Stimulated activated CD8-positive, alpha-beta memory T cell treated with anti-CD3 and anti-CD28 coated beads, Interleukin-4, amount 100 ng/mL, for 24 hours (primary cell): ENCODE results near the gene HS3ST3A1.
A peak's percentile ranks its signal among the peaks of the same experiment; 100 is the strongest.

ENCODE experiments used
- DNase-seq: peaks from one replicate; pipeline ENCODE4 v3.0.0-alpha.2; 2020; ENCODE audit warnings: low read depth

HS3ST3A1 gene

GRCh38 chr17:13598353-13599167 lies 3.2 kb downstream of the HS3ST3A1 start:
- DNase-seq, result no peak

GRCh38 chr17:13597723-13598347 lies 3.9 kb downstream of the HS3ST3A1 start:
- DNase-seq, result no peak

GRCh38 chr17:13596241-13596923 lies 5.3 kb downstream of the HS3ST3A1 start:
- DNase-seq, result no peak

- DNase-seq, result no peak
Measured at GRCh38 chr17:13595599-13595899, 6.2 kb downstream of the HS3ST3A1 start.

GRCh38 chr17:13594762-13595598 lies 6.7 kb downstream of the HS3ST3A1 start:
- peak; percentile 72 for DNase-seq

- DNase-seq, result no peak
Measured at GRCh38 chr17:13594310-13594709, 7.4 kb downstream of the HS3ST3A1 start.

- DNase-seq, result no peak
Measured at GRCh38 chr17:13593757-13594156, 8.0 kb downstream of the HS3ST3A1 start.

- no peak for DNase-seq
Measured at GRCh38 chr17:13593021-13593751, 8.5 kb downstream of the HS3ST3A1 start.

GRCh38 chr17:13592427-13592826 lies 9.3 kb downstream of the HS3ST3A1 start:
- DNase-seq, result no peak

- DNase-seq, result no peak
Measured at GRCh38 chr17:13590441-13590840, 11.3 kb downstream of the HS3ST3A1 start.

- no peak for DNase-seq
Measured at GRCh38 chr17:13589658-13590057, 12.1 kb downstream of the HS3ST3A1 start.

GRCh38 chr17:13587487-13588338 lies 14.0 kb downstream of the HS3ST3A1 start:
- DNase-seq, result no peak

- DNase-seq, result no peak
Measured at GRCh38 chr17:13584701-13585080, 17.0 kb downstream of the HS3ST3A1 start.

- no peak for DNase-seq
Measured at GRCh38 chr17:13583996-13584700, 17.6 kb downstream of the HS3ST3A1 start.

GRCh38 chr17:13582776-13583547 lies 18.8 kb downstream of the HS3ST3A1 start:
- no peak for DNase-seq

- no peak for DNase-seq
Measured at GRCh38 chr17:13581925-13582324, 19.8 kb downstream of the HS3ST3A1 start.

GRCh38 chr17:13580790-13581189 lies 20.9 kb downstream of the HS3ST3A1 start:
- no peak for DNase-seq

GRCh38 chr17:13576661-13577526 lies 24.8 kb downstream of the HS3ST3A1 start:
- DNase-seq, result no peak
